Stimulated activated CD4-positive, alpha-beta T cell treated with anti-CD3 and anti-CD28 coated beads, TNF-alpha, amount 100 ng/mL, for 4 hours (primary cell): ENCODE data around the gene MYH11.
A peak's percentile ranks its signal among the peaks of the same experiment; 100 is the strongest.
"Not testable (repeated sequence)": the region's sequence is repeated elsewhere in the genome, so short reads cannot be mapped to it uniquely, and the experiment has no call there.

Experiments used
- DNase-seq, 3 experiments: peaks; one replicate each; pipeline ENCODE4 v3.0.0-alpha.2; 2020; ENCODE audit warnings: low read depth in 3 of 3

MYH11 gene

DNA sequence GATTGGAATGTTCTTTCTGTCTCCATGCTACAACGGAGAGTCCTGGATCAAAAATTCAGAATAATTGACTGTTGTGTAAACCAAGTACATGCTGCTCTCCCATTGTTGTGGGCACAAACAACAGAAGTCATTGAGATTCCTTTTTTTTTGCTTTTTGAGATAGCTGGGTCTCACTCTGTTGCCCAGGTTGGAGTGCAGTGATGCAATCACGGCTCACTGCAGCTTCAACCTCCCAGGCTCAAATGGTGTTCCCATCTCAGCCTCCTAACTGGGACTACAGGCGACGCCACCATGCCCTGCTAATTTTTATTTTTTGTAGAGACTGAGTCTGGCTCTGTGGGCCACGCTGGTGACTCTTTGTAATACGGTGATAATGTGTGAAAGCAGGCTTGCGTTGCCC lies 182.3 kb downstream of the MYH11 start:
- no peak for DNase-seq

DNA sequence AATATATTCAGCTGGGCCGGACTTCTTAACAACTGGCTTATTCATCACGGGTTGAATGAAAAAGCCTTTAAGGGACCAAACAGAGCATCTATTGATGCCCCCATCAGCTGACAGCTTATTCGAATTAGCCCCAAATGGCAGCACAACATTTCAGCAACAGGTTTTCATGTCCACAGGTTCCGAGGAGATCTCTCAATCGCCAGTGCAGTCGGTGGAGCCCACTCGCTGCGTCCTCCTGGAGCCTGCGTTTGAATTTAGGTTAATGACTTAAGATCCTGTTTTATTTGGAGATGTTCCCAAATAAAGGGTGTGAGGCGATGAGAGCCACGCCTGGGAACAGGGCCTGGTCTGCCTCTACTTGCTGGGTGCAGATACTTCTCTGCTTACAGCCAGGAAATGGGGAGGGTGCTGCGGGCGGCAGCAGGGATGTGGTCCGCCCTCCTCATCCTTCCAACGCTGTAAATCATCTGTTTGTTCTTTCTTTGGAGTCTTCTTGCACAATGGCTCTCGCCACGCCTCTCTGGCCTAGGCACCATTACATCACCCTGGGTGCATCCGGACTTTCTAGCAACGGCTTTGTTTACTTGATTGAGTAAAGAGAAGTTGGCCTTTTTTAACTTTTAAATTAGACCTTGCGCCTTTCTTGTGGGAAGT lies 184.2 kb downstream of the MYH11 start:
- peak in 2 of 3 experiments; percentile 15 to 35 for DNase-seq

DNA sequence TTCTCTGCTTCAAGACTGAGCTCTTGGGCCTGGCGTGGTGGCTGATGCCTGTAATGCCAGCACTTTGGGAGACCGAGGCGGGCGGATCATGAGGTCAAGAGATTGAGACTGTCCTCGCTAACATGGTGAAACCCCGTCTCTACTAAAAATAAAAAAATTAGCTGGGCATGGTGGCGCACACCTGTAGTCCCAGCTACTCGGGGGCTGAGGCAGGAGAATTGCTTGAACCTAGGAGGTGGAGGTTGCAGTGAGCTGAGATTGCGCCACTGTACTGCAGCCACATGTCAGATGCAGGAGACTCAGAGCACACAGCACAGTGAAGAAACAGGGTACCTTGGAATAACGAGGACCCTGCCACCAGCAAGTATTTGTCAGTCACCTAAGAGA lies 184.7 kb downstream of the MYH11 start:
- not testable (repeated sequence) for DNase-seq

DNA sequence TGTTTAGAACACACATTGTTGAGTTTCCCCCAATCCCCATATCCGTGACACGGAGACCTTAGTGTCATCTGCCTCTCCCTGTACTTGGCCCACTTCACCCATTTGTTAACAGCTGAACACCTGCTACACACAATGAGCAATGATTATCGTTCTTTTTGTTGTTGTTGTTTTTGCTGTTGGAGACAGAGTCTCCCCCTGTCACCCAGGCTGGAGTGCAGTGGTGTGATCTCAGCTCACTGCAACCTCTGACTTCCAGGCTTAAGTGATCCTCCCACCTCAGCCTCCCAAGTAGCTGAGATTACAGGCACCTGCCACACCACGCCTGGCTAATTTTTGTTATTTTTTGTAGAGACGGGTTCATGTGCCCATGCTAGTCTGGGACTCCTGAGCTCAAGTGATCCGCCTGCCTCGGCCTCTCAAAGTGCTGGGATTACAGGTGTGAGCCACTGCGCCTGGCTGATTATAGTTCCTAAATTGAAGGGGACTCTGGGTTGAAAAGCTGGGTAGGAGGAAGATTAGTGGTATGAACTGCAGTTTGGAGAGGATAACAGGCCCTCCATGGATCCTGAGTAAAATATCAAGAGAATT lies 185.2 kb downstream of the MYH11 start:
- no peak for DNase-seq

DNA sequence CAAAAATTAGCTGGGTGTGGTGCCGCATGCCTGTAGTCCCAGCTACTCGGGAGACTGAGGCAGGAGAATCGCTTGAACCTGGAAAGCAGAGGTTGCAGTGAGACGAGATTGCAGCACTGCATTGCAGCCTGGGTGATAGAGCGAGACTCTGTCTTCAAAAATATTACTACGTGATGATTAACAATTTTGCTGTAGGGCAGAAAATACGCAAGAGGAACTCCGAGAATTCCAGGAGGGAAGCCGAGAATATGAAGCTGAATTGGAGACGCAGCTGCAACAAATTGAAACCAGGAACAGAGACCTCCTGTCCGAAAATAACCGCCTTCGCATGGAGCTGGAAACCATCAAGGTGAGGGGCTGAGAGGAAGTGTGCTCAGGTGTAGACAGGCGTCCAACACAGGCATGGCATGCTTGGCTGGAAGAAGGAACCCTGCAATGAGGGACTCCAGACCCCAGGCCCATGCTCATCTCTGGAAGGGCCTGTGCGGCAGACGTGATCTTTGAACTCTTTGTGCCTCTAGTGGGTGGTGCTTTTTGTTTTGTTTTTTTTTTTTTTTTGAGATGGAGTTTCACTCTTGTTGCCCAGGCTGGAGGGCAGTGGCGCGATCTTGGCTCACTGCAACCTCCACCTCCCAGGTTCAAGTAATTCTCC lies 189.6 kb downstream of the MYH11 start:
- no peak for DNase-seq

DNA sequence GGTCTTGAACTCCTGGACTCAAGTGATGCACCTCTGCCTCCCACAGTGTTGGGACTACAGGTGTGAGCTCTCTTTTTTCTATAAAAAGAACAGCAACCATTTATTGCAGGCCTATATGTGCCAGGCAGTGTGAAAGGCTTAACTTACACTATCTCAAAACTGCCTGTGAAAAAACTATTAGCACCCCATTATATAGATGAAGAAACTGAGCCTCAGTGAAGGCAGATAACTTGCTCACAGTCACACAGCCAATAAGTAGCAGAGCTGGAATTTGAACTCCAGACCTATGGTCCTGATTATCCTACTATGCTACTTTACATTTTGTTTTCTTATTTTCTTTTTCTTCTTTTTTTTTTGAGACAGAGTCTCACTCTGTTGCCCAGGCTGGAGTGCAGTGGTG lies 191.7 kb downstream of the MYH11 start:
- no peak for DNase-seq

DNA sequence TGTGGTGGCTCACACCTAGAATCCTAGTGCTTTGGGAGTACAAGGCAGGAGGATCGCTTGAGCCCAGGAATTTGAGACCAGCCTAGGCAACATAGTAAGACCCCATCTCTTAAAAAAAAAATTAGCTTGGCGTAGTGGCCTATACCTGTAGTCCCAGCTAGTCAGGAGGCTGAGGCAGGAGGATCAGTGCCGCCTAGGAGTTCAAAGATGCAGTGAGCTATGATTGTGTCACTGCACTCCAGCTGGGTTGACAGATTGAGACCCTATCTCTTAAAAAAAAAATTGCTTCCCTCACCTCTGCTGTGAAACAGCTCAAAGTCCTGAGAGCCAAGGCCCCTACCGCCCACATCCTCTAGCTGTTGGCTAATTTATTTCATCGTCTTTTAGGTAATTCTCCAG lies 196.6 kb downstream of the MYH11 start:
- DNase-seq = no peak

DNA sequence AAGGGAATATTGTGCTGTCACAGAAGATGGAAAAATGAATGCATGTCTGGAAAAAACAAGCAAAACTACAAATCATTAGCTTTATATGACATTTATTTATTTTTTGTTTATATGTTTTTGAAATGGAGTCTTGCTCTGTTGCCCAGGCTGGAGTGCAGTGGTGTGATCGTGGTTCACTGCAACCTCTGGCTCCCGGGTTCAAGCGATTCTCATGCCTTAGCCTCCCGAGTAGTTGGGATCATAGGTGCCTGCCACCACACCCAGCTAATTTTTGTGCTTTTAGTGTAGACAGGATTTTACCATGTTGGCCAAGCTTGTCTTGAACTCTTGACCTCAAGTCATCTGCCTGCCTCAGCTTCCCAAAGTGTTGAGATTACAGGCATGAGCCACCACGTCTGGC lies 198.3 kb downstream of the MYH11 start:
- no peak for DNase-seq

DNA sequence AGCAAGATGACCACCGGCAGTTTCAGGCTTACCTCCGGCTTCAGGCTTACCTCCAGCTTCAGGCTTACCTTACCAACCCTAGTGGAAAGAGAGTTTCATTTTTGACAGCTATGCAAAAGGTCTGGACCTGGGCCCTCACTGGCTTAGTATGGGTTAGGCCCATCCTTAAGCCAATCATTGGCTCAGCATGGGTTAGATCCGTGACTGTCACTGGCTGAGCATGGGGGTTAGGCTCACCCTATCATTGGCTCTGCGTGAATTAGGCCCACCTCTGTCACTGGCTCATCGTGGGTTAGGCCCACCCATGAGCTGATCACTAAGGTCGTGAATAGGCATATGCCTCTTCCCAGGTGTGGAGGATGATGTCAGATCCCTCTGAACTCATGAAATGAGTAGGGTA lies 198.7 kb downstream of the MYH11 start:
- DNase-seq = no peak

DNA sequence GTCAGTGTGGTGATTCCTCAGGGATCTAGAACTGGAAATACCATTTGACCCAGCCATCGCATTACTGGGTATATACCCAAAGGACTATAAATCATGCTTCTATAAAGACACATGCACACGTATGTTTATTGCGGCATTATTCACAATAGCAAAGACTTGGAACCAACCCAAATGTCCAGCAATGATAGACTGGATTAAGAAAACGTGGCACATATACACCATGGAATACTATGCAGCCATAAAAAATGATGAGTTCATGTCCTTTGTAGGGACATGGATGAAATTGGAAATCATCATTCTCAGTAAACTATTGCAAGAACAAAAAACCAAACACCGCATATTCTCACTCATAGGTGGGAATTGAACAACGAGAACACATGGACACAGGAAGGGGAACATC lies 201.3 kb downstream of the MYH11 start:
- not testable (repeated sequence) for DNase-seq

DNA sequence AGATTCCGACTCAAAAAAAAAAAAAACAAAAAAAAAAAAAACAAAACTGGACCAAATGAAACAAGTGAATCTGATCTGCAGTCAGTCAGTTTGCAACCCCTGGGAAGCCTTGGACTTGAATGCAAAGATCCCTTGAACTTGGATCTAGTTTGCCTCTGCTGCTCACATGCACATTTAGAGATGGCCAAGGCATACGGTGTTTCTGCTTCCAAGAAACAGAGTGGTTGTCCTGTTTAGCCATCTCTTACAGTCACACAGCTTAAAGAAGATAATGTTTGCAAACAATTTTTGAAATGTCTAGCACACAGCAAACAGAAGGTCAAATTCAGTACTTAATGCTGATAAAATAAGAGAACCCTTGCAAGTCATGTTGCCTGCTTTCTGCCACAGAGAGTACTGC lies 202.2 kb downstream of the MYH11 start:
- DNase-seq = no peak

DNA sequence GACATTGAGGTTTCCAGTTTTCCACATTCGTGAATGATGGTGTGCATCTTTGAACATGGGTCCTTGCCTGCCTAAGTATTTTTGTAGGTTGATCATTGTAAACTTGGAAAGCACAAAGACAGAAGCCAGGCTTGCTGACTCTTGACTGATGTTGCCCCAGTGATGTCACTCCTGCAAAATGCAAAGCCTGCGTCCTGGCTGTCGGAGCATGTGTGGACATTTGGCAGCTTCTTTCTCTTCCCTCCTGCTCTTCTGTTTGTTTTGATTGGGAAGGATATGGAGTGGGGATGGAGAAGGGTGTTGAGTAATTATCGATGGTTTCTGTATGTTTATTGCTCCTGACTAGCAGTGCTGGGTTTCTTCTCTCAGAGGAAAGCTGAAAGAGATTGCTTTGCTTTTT lies 203.6 kb downstream of the MYH11 start:
- DNase-seq = no peak
